Ishikawa (cell line): ENCODE measurements around the gene SLC38A11.

Experiments
- CEBPB ChIP-seq: IDR thresholded peaks from 2 replicates; pipeline ENCODE4 v1.6.1; 2012
- CREB1 ChIP-seq: IDR thresholded peaks from 2 replicates; pipeline ENCODE4 v1.6.1; 2012; ENCODE audit warnings: low read depth
- EGR1 ChIP-seq: IDR thresholded peaks from 2 replicates; pipeline ENCODE4 v1.6.1; 2012
- EP300 ChIP-seq: IDR thresholded peaks from 2 replicates; pipeline ENCODE4 v1.6.1; 2012; ENCODE audit warnings: borderline replicate concordance
- FOXM1 ChIP-seq: IDR thresholded peaks from 2 replicates; pipeline ENCODE4 v1.6.1; 2012; ENCODE audit warnings: low read depth, borderline replicate concordance
- NFIC ChIP-seq: IDR thresholded peaks from 2 replicates; pipeline ENCODE4 v1.6.1; 2012
- RAD21 ChIP-seq: IDR thresholded peaks from 2 replicates; pipeline ENCODE4 v1.6.1; 2012; ENCODE audit warnings: low read depth
- TAF1 ChIP-seq: IDR thresholded peaks from 2 replicates; pipeline ENCODE4 v1.6.1; 2012; ENCODE audit warnings: low read depth, mild to moderate bottlenecking
- TCF12 ChIP-seq: IDR thresholded peaks from 2 replicates; pipeline ENCODE4 v1.6.1; 2012; ENCODE audit warnings: low read depth
- TEAD4 ChIP-seq: IDR thresholded peaks from 2 replicates; pipeline ENCODE4 v1.6.1; 2012
- USF1 ChIP-seq: IDR thresholded peaks from 2 replicates; pipeline ENCODE4 v1.6.1; 2012
- YY1 ChIP-seq: IDR thresholded peaks from 2 replicates; pipeline ENCODE4 v1.6.1; 2012; ENCODE audit warnings: low read depth
- ZBTB7A ChIP-seq: IDR thresholded peaks from 2 replicates; pipeline ENCODE4 v1.6.1; 2012; ENCODE audit warnings: low read depth
- TF ChIP-seq, protein P1 (sequence below): IDR thresholded peaks from 2 replicates; pipeline ENCODE4 v1.6.1; 2012; ENCODE audit warnings: low read depth, mild to moderate bottlenecking
- TF ChIP-seq, protein P2 (sequence below): IDR thresholded peaks from 2 replicates; pipeline ENCODE4 v1.6.1; 2012

SLC38A11 gene

DNA sequence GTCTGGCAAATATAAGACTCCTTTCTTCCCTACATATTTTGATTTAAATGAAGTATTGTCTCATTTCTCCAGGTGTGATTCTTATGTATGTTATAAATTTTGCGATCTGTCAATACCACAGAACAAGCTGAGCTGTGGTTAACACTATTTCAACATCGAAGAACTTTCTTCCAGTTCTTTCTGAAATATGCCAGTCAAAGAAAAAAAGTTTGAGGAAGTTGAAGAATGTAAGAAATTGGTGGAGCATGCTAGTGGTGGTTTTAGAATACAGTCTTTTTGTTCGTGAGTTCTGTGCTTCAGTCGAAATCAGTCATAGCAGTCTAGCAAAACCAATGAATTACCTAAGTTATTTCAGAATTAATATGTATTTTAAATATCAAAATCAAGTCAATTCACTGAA is 105.1 kb downstream of the SLC38A11 start:
- TF ChIP-seq, protein P1, sequence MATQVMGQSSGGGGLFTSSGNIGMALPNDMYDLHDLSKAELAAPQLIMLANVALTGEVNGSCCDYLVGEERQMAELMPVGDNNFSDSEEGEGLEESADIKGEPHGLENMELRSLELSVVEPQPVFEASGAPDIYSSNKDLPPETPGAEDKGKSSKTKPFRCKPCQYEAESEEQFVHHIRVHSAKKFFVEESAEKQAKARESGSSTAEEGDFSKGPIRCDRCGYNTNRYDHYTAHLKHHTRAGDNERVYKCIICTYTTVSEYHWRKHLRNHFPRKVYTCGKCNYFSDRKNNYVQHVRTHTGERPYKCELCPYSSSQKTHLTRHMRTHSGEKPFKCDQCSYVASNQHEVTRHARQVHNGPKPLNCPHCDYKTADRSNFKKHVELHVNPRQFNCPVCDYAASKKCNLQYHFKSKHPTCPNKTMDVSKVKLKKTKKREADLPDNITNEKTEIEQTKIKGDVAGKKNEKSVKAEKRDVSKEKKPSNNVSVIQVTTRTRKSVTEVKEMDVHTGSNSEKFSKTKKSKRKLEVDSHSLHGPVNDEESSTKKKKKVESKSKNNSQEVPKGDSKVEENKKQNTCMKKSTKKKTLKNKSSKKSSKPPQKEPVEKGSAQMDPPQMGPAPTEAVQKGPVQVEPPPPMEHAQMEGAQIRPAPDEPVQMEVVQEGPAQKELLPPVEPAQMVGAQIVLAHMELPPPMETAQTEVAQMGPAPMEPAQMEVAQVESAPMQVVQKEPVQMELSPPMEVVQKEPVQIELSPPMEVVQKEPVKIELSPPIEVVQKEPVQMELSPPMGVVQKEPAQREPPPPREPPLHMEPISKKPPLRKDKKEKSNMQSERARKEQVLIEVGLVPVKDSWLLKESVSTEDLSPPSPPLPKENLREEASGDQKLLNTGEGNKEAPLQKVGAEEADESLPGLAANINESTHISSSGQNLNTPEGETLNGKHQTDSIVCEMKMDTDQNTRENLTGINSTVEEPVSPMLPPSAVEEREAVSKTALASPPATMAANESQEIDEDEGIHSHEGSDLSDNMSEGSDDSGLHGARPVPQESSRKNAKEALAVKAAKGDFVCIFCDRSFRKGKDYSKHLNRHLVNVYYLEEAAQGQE: no peak
- TF ChIP-seq TEAD4: no peak
- no peak for TF ChIP-seq EGR1
- TF ChIP-seq USF1: no peak
- no peak for TF ChIP-seq NFIC
- TF ChIP-seq, protein P2, sequence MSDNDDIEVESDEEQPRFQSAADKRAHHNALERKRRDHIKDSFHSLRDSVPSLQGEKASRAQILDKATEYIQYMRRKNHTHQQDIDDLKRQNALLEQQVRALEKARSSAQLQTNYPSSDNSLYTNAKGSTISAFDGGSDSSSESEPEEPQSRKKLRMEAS: no peak
- no peak for TF ChIP-seq ZBTB7A
- no peak for TF ChIP-seq CEBPB
- TF ChIP-seq EP300: no peak
- no peak for TF ChIP-seq TAF1
- no peak for TF ChIP-seq YY1
- no peak for TF ChIP-seq CREB1
- TF ChIP-seq RAD21: no peak
- no peak for TF ChIP-seq TCF12
- TF ChIP-seq FOXM1: no peak

- TF ChIP-seq NFIC: no peak
- TF ChIP-seq YY1: no peak
- no peak for TF ChIP-seq FOXM1
- TF ChIP-seq, protein P1: no peak
- no peak for TF ChIP-seq EP300
- no peak for TF ChIP-seq RAD21
- TF ChIP-seq, protein P2: no peak
- no peak for TF ChIP-seq ZBTB7A
- TF ChIP-seq CEBPB: no peak
- no peak for TF ChIP-seq TCF12
- no peak for TF ChIP-seq TAF1
- TF ChIP-seq TEAD4: no peak
- no peak for TF ChIP-seq USF1
Observed at GRCh38 chr2:164849506-164849905, 105.8 kb downstream of the SLC38A11 start.

GRCh38 chr2:164847981-164848741 is 107.2 kb downstream of the SLC38A11 start:
- TF ChIP-seq CEBPB (no peak), ZBTB7A (no peak), USF1 (no peak), RAD21 (no peak)

DNA sequence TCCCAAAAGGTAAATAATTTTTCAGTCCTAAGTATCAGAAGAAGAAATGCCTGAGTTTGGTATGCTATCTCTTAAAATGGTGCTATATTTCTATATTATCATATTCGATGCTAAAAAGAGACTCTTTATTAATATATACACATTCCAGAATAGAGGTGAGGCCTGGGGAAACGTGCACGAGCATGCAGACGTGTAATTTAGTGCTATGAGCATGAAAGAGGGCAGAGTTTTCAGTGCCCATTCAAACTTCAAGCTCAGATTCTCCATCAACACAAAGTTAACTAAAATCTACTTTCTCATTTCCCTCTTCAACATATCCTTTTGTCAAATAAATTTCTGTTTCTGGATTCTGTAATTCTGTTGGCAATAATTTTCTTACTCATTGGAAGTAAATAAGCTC is 108.0 kb downstream of the SLC38A11 start:
- TF ChIP-seq TEAD4 (no peak), YY1 (no peak), EGR1 (no peak), TCF12 (no peak), FOXM1 (no peak)
- TF ChIP-seq, protein P2: no peak

DNA sequence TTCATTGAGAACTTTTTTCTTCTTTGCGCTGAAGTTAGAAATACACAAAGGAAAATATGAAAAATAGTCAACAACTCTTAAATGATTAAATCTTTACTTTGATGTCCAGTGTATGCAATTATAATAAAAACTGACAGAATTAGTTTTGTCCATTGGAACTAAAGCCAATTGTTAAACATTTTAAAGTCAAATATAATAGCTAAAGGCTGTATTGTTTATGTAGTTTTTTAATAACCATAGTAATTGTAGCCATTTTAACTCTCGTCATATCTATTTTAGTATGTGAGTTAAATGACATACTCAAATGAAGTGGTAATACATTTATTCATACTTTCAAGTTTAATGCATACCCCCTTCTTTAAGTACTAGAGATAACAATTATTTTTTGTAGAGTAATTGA is 109.0 kb downstream of the SLC38A11 start:
- TF ChIP-seq CEBPB: no peak
- no peak for TF ChIP-seq TCF12
- TF ChIP-seq, protein P2: no peak
- TF ChIP-seq FOXM1: no peak
- no peak for TF ChIP-seq YY1
- TF ChIP-seq USF1: no peak
- no peak for TF ChIP-seq TEAD4
- no peak for TF ChIP-seq TAF1
- TF ChIP-seq, protein P1: no peak
- TF ChIP-seq EGR1: no peak
- TF ChIP-seq ZBTB7A: no peak
- TF ChIP-seq EP300: no peak
- TF ChIP-seq RAD21: no peak
- no peak for TF ChIP-seq CREB1
- TF ChIP-seq NFIC: no peak
